ENCODE measurements around the gene AFAP1.

AFAP1 gene

GRCh38 chr4:7902826-7903225 is 36.8 kb downstream of the AFAP1 start:
- TF ChIP-seq CTCF (IDR thresholded peaks at IDR 0.05; ENCODE audit: extremely low read depth, missing control alignments): no peak
- DNase-seq (ENCODE audit: low spot score): no peak

- no peak for DNase-seq (ENCODE audit: low spot score)
- TF ChIP-seq CTCF (IDR thresholded peaks at IDR 0.05; ENCODE audit: extremely low read depth, missing control alignments): no peak
These were observed 37.5 kb downstream of the AFAP1 start for GRCh38 chr4:7902101-7902553.

- DNase-seq (ENCODE audit: low spot score): no peak
- no peak for TF ChIP-seq CTCF (IDR thresholded peaks at IDR 0.05; ENCODE audit: extremely low read depth, missing control alignments)
These were observed 38.3 kb downstream of the AFAP1 start for GRCh38 chr4:7901311-7901885.

- TF ChIP-seq CTCF (IDR thresholded peaks at IDR 0.05; ENCODE audit: extremely low read depth, missing control alignments): no peak
These were observed 39.2 kb downstream of the AFAP1 start for GRCh38 chr4:7900334-7900909.

GRCh38 chr4:7899184-7899869 is 40.3 kb downstream of the AFAP1 start:
- no peak for DNase-seq (ENCODE audit: low spot score)
- no peak for TF ChIP-seq CTCF (IDR thresholded peaks at IDR 0.05; ENCODE audit: extremely low read depth, missing control alignments)

More at GRCh38 chr4:7900334-7900909, 39.2 kb downstream of the AFAP1 start:
- DNase-seq (ENCODE audit: low spot score): no peak

- DNase-seq (ENCODE audit: low spot score): no peak
- TF ChIP-seq CTCF (IDR thresholded peaks at IDR 0.05; ENCODE audit: extremely low read depth, missing control alignments): no peak
These were observed 41.3 kb downstream of the AFAP1 start for GRCh38 chr4:7898385-7898784.

GRCh38 chr4:7897811-7898210 is 41.9 kb downstream of the AFAP1 start:
- no peak for TF ChIP-seq CTCF (IDR thresholded peaks at IDR 0.05; ENCODE audit: extremely low read depth, missing control alignments)
- DNase-seq (ENCODE audit: low spot score): no peak
